ENCODE data around the gene LRRC49.

DNA sequence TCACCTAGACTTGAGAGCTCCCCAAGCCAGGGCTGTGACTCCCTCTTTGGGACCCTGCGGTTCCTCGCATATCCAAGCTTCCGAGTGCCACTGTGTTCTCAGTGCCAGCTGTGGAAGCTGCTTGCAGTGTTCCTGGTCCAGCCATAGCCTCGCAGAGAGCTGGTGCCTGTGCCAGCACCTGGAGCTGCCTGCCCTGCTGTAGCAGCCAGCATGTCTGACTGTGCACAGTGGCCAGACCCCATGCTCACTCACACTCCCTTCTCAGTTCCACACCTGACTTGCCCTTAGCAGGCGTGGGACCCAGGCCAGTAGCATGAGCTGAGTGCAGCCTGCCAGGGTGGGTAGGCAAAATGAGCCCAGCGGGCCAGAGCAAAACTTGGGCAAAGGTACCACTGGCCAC, 25.3 kb downstream of the LRRC49 start:
- TF ChIP-seq, protein P1, sequence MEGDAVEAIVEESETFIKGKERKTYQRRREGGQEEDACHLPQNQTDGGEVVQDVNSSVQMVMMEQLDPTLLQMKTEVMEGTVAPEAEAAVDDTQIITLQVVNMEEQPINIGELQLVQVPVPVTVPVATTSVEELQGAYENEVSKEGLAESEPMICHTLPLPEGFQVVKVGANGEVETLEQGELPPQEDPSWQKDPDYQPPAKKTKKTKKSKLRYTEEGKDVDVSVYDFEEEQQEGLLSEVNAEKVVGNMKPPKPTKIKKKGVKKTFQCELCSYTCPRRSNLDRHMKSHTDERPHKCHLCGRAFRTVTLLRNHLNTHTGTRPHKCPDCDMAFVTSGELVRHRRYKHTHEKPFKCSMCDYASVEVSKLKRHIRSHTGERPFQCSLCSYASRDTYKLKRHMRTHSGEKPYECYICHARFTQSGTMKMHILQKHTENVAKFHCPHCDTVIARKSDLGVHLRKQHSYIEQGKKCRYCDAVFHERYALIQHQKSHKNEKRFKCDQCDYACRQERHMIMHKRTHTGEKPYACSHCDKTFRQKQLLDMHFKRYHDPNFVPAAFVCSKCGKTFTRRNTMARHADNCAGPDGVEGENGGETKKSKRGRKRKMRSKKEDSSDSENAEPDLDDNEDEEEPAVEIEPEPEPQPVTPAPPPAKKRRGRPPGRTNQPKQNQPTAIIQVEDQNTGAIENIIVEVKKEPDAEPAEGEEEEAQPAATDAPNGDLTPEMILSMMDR (IDR thresholded peaks at IDR 0.05; ENCODE audit: low read length) = no peak
- no peak for TF ChIP-seq EZH2 (IDR thresholded peaks at IDR 0.05; ENCODE audit: borderline replicate concordance, low read length)

Measured in OCI-LY1 (cell line).